Activated CD8-positive, alpha-beta memory T cell treated with anti-CD3 and anti-CD28 coated beads for 4 hours (primary cell): ENCODE data around the gene CDR2.
A peak's percentile ranks its signal among the peaks of the same experiment; 100 is the strongest.
"Not testable (repeated sequence)": the region's sequence is repeated elsewhere in the genome, so short reads cannot be mapped to it uniquely, and the experiment has no call there.

Experiments
- DNase-seq, 2 donors: peaks; one replicate each; pipeline ENCODE4 v3.0.0-alpha.2; 2020; ENCODE audit warnings: low read depth in 2 of 2

CDR2 gene

GRCh38 chr16:22307838-22308237, 66.6 kb downstream of the CDR2 start:
- no peak for DNase-seq

- DNase-seq: no peak
Observed at GRCh38 chr16:22306788-22307187, 67.6 kb downstream of the CDR2 start.

- no peak for DNase-seq
Observed at GRCh38 chr16:22304411-22304810, 70.0 kb downstream of the CDR2 start.

GRCh38 chr16:22302776-22303363, 71.5 kb downstream of the CDR2 start:
- no peak for DNase-seq

- DNase-seq: not testable (repeated sequence)
Observed at GRCh38 chr16:22301423-22301822, 73.0 kb downstream of the CDR2 start.

GRCh38 chr16:22300427-22301071, 73.9 kb downstream of the CDR2 start:
- DNase-seq: peak in 1 of 2 donors; percentile 25

- DNase-seq: no peak
Observed at GRCh38 chr16:22299036-22299435, 75.4 kb downstream of the CDR2 start.

GRCh38 chr16:22297871-22298733, 76.3 kb downstream of the CDR2 start:
- peak; percentile 34 to 50 for DNase-seq

- DNase-seq: peak; percentile 98 to 99
Observed at GRCh38 chr16:22297114-22297870, 77.1 kb downstream of the CDR2 start, which contains the start of gene POLR3E. Gene POLR3E, plus strand, starts transcription at chr16:22297409. Its CDS starts 5,560 bp downstream, at chr16:22302969.

- no peak for DNase-seq
Observed at GRCh38 chr16:22296225-22297113, 78.0 kb downstream of the CDR2 start.
